Vagina (tissue), 2 donors: ENCODE measurements around the gene MESP2.

Source experiments
- CTCF ChIP-seq, 3 experiments: fragments of 450-650 bp in 2 of 3; fragments of 200-600 bp in 1 of 3; sonication (generic) in 1 of 3; IDR thresholded peaks; one replicate each; pipeline ENCODE4 v1.5.1; 2017 to 2019; ENCODE audit warnings: antibody characterized with exemption in 3 of 3, mild to moderate bottlenecking in 2 of 3, moderate library complexity in 2 of 3
- POLR2A ChIP-seq, 2 donors: fragments of 450-650 bp; IDR thresholded peaks; one replicate each; pipeline ENCODE4 v1.6.1; 2017; ENCODE audit warnings: antibody characterized with exemption in 2 of 2, mild to moderate bottlenecking in 2 of 2, moderate library complexity in 2 of 2
- POLR2AphosphoS5 ChIP-seq, 2 donors: sonication (generic); formaldehyde crosslinking; IDR thresholded peaks; one replicate each; pipeline ENCODE4 v1.9.0; 2017; ENCODE audit warnings: antibody characterized with exemption in 2 of 2, mild to moderate bottlenecking in 2 of 2, low read depth in 1 of 2; ENCODE audit not compliant: insufficient read depth in 1 of 2

DNA sequence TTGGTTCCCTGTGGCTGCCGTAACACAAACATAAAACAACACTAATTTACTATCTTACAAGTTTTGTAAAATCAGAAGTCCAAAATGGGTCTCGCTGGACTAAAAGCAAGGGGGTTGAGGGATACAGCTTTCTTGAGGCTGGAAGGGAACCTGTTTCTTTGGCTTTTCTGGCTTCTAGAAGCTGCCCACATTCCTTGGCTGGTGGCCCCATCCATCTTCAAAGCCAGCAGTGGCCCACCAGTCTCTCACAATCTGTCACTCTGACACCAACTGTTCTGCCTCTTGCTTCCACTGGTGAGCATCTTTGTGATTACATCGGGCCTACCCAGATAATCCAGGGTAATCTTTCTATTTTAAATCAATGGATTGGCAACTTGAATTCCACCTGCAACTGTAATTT lies 39.6 kb downstream of the MESP2 start:
- TF ChIP-seq CTCF (IDR thresholded peaks at IDR 0.05): no peak
- no peak for TF ChIP-seq POLR2A (IDR thresholded peaks at IDR 0.05)
- no peak for TF ChIP-seq POLR2AphosphoS5 (IDR thresholded peaks at IDR 0.05; ENCODE audit: insufficient read depth in 1 of 2, low read depth in 1 of 2)
